Neural crest cell (in vitro differentiated cells): ENCODE data around the gene SLC39A7. TPM values are rescaled to one million over a fixed set of nuclear protein-coding genes. Genes with fewer than 3 reads are reported as not detected.

Experiments used
- DNase-seq: peaks from one replicate; pipeline ENCODE4 v3.0.0; 2021; ENCODE audit warnings: low read depth, mixed read lengths, low spot score
- H3K27ac Mint-ChIP-seq: one replicate; pipeline ENCODE4 v1.8.0; 2021; ENCODE audit warnings: mild to moderate bottlenecking, mixed read lengths; ENCODE audit not compliant: unreplicated experiment
- H3K27me3 Mint-ChIP-seq: 2 replicates; pipeline ENCODE4 v1.8.0; 2021; ENCODE audit warnings: low read depth, mild to moderate bottlenecking, mixed read lengths
- H3K36me3 Mint-ChIP-seq: 2 replicates; pipeline ENCODE4 v1.8.0; 2021; ENCODE audit warnings: low read depth, mild to moderate bottlenecking, mixed read lengths
- H3K4me1 Mint-ChIP-seq: 2 replicates; pipeline ENCODE4 v1.8.0; 2021; ENCODE audit warnings: mixed read lengths
- H3K4me3 Mint-ChIP-seq: one replicate; pipeline ENCODE4 v1.8.0; 2021; ENCODE audit warnings: mild to moderate bottlenecking, mixed read lengths
- H3K9me3 Mint-ChIP-seq: 2 replicates; pipeline ENCODE4 v1.8.0; 2021; ENCODE audit warnings: mixed read lengths
- total RNA-seq: library from RNA; stranded (reverse); gene quantifications from 2 replicates; pipeline ENCODE4 v1.2.1, GENCODE V29; 2021
- TF ChIP-seq, protein P1 (sequence below): fragments of 200-600 bp; sonication (generic); conservative IDR thresholded peaks from 2 replicates; pipeline ENCODE4 v1.5.0; 2021; ENCODE audit warnings: antibody characterized with exemption, mild to moderate bottlenecking

Gene SLC39A7
- total RNA-seq, 1 donor from 2014 or later: 103 TPM

DNA sequence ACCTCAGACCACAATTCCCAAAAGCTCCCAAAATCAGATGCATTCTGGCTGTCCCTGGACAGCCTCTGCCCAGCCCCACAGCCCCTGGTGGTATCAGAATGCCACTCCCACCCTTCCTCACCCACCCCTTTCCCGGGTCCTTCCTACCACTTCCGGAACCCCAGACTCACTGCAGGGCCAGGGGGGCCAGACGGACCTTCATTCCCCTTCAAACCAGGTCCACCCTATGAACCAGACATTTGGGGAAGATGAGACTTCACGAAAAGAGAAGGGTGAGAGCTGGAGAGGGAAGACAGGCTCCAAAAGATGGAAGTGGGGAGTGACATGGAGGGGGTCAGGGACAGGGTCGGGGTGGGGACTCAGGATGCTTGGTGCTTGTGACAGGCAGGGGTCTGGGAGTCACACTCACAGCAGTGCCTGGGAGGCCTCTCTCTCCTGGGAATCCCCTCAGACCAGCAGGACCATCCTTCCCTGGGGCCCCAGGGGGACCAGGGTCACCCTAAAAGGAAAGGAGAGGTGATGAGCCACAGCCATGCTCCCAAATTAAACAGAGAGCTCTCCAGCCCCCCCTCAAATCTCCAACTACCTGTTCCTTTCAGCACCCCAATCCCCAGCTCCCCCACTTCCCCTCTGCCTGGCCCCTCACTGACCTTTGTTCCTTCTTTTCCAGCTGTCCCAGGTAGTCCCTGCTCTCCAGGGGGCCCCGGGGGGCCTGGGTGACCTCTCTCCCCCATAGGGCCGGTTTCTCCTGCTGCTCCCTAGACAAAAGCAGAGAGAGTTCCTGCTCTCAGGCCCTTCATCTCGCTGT, 28.6 kb upstream of the SLC39A7 start:
- DNase-seq: no peak
- Mint-ChIP-seq H3K27me3 (no peaks in the 10 kb centered on the region), H3K4me3 (no peak overlapping the region), H3K4me1 (no peaks in the 10 kb centered on the region), H3K9me3 (no peaks in the 10 kb centered on the region), H3K36me3 (no peaks in the 10 kb centered on the region), H3K27ac (no peak overlapping the region)
- TF ChIP-seq, protein P1, sequence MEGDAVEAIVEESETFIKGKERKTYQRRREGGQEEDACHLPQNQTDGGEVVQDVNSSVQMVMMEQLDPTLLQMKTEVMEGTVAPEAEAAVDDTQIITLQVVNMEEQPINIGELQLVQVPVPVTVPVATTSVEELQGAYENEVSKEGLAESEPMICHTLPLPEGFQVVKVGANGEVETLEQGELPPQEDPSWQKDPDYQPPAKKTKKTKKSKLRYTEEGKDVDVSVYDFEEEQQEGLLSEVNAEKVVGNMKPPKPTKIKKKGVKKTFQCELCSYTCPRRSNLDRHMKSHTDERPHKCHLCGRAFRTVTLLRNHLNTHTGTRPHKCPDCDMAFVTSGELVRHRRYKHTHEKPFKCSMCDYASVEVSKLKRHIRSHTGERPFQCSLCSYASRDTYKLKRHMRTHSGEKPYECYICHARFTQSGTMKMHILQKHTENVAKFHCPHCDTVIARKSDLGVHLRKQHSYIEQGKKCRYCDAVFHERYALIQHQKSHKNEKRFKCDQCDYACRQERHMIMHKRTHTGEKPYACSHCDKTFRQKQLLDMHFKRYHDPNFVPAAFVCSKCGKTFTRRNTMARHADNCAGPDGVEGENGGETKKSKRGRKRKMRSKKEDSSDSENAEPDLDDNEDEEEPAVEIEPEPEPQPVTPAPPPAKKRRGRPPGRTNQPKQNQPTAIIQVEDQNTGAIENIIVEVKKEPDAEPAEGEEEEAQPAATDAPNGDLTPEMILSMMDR: no peak

- DNase-seq: no peak
- no peaks in the 10 kb centered on the region for H3K36me3 Mint-ChIP-seq
- TF ChIP-seq, protein P1: peak; percentile 51
- H3K4me1 Mint-ChIP-seq: no peaks in the 10 kb centered on the region
- H3K27ac Mint-ChIP-seq: peak overlapping the region; percentile 12
- H3K4me3 Mint-ChIP-seq: no peak overlapping the region
- no peaks in the 10 kb centered on the region for H3K27me3 Mint-ChIP-seq
- no peaks in the 10 kb centered on the region for H3K9me3 Mint-ChIP-seq
These were observed 27.8 kb upstream of the SLC39A7 start for GRCh38 chr6:33172688-33173534.

DNA sequence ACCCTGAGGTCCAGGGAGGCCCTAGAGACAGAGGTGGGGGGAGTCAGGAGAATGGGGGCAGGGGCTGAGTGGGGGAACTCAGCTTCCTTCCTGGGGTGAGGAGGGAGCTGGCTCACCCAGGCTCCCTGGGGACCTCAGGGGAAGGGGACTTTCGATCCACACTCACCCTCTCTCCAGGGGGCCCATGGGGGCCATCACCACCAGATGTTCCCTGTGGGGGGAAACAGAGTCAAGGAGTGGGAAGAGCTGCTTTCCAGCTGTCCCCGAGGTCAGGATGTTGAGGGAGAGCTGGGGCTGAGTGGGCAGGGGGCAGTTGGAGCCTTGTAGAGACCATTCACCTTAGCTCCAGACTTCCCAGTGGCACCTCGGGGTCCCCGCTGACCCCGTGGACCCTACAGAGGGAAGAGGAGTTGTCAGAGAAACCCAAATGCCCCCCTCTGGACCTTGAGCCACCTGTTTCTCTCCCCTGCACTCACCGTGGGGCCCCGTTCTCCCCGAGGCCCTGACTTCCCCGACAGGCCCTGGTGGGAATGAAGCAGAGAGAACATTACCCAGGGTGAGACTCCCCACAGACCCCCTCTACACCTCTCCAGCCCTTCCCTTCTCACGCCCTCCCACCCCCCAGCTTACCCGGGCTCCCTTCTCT, 27.0 kb upstream of the SLC39A7 start:
- no peaks in the 10 kb centered on the region for H3K36me3 Mint-ChIP-seq
- no peak overlapping the region for H3K4me3 Mint-ChIP-seq
- H3K4me1 Mint-ChIP-seq: no peaks in the 10 kb centered on the region
- H3K27me3 Mint-ChIP-seq: no peaks in the 10 kb centered on the region
- no peaks in the 10 kb centered on the region for H3K9me3 Mint-ChIP-seq
- no peak for DNase-seq
- TF ChIP-seq, protein P1: no peak
- H3K27ac Mint-ChIP-seq: no peak overlapping the region

DNA sequence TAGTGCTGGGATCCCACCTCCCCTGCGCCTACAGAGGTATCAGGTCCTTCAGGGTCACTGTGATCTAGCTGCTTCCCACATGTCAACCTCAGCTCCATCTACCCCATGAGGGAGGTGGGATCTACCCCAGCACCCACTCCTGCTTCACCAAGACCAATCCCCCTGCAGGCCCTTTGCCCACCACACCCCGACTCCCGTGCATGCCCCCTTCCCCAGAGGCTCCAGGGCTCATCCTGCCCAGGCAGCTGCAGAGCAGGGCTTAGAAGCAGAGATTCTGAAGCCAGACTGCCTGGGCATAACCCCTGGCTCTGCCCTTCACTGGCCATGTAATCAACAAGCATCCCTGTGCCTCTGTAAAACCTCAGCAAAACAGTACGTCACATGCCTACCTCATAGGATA, 25.9 kb upstream of the SLC39A7 start:
- no peak overlapping the region for H3K4me3 Mint-ChIP-seq
- no peaks in the 10 kb centered on the region for H3K4me1 Mint-ChIP-seq
- H3K36me3 Mint-ChIP-seq: no peaks in the 10 kb centered on the region
- TF ChIP-seq, protein P1: no peak
- no peak for DNase-seq
- no peak overlapping the region for H3K27ac Mint-ChIP-seq
- no peaks in the 10 kb centered on the region for H3K27me3 Mint-ChIP-seq
- no peaks in the 10 kb centered on the region for H3K9me3 Mint-ChIP-seq

- no peaks in the 10 kb centered on the region for H3K36me3 Mint-ChIP-seq
- no peaks in the 10 kb centered on the region for H3K27me3 Mint-ChIP-seq
- no peaks in the 10 kb centered on the region for H3K4me1 Mint-ChIP-seq
- no peaks in the 10 kb centered on the region for H3K9me3 Mint-ChIP-seq
- no peak for DNase-seq
- no peak overlapping the region for H3K4me3 Mint-ChIP-seq
- TF ChIP-seq, protein P1: no peak
- no peak overlapping the region for H3K27ac Mint-ChIP-seq
These were observed 25.1 kb upstream of the SLC39A7 start for GRCh38 chr6:33175436-33176069.
